Brain microvascular endothelial cell (primary cell): Measurements from ENCODE around the gene DCAF4.

ENCODE experiments used
- DNase-seq: peaks from one replicate; pipeline ENCODE4 v3.0.0-alpha.2; 2020
- H3K27ac ChIP-seq: fragments of 250-450 bp; sonication (Bioruptor Pico); 2 replicates; pipeline ENCODE4 v1.5.1; 2020; ENCODE audit warnings: mild to moderate bottlenecking, moderate library complexity
- H3K27me3 ChIP-seq: fragments of 250-450 bp; sonication (Bioruptor Pico); replicated peaks from 2 replicates; pipeline ENCODE4 v1.5.1; 2020; ENCODE audit warnings: mild to moderate bottlenecking
- H3K36me3 ChIP-seq: fragments of 250-450 bp; sonication (Bioruptor Pico); replicated peaks from 2 replicates; pipeline ENCODE4 v1.5.1; 2020; ENCODE audit warnings: mild to moderate bottlenecking
- H3K4me3 ChIP-seq: 2 replicates; pipeline ENCODE4 v1.5.1; 2011; ENCODE audit warnings: low read depth, mild to moderate bottlenecking, control low read depth, low read length, moderate library complexity
- in situ Hi-C: cut with HindIII; loops from 2 replicates; pipeline ENCODE4 v1.10.0; 2017; ENCODE audit warnings: low sequenced_read_pairs, low pct_ligation_motif_present
- TF ChIP-seq, protein P1 (sequence below): IDR thresholded peaks from 2 replicates; pipeline ENCODE4 v1.5.1; 2011; ENCODE audit warnings: low read depth, mild to moderate bottlenecking, moderate library complexity, low read length, control low read depth, inconsistent platforms; ENCODE audit errors: missing control alignments

DCAF4 gene

GRCh38 chr14:72887514-72887913 is 38.8 kb upstream of the DCAF4 start:
- no peaks in the 10 kb centered on the region for H3K36me3 ChIP-seq
- no peak overlapping the region for H3K4me3 ChIP-seq
- H3K27ac ChIP-seq = no peak overlapping the region
- TF ChIP-seq, protein P1, sequence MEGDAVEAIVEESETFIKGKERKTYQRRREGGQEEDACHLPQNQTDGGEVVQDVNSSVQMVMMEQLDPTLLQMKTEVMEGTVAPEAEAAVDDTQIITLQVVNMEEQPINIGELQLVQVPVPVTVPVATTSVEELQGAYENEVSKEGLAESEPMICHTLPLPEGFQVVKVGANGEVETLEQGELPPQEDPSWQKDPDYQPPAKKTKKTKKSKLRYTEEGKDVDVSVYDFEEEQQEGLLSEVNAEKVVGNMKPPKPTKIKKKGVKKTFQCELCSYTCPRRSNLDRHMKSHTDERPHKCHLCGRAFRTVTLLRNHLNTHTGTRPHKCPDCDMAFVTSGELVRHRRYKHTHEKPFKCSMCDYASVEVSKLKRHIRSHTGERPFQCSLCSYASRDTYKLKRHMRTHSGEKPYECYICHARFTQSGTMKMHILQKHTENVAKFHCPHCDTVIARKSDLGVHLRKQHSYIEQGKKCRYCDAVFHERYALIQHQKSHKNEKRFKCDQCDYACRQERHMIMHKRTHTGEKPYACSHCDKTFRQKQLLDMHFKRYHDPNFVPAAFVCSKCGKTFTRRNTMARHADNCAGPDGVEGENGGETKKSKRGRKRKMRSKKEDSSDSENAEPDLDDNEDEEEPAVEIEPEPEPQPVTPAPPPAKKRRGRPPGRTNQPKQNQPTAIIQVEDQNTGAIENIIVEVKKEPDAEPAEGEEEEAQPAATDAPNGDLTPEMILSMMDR = no peak
- DNase-seq = no peak
- in situ Hi-C loops = no loop called here
- no peaks in the 10 kb centered on the region for H3K27me3 ChIP-seq

DNA sequence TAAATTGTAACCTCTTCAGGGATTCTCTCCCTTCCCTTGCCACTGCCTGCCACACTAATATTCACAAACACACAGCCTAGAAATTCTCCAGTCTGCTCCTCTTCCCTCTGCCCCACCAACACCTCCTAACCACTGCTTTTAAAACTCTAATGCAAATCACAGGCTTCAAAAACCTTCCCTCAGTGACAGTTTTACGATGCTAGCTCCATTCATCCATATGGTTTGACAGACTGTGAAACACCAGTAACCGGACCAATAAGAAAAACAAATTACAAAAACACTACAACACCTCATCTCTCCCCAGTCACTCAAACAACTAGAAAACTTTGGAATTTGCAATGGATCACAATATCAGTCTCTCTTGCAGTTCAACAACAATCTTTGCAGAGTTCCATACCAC is 38.1 kb upstream of the DCAF4 start:
- Histone ChIP-seq H3K36me3 (no peaks in the 10 kb centered on the region), H3K27me3 (no peaks in the 10 kb centered on the region), H3K4me3 (no peak overlapping the region), H3K27ac (no peak overlapping the region)
- DNase-seq = no peak
- TF ChIP-seq, protein P1 = no peak
- in situ Hi-C loops = no loop called here

GRCh38 chr14:72888636-72889201 is 37.5 kb upstream of the DCAF4 start:
- Histone ChIP-seq H3K27me3 (no peaks in the 10 kb centered on the region), H3K4me3 (no peak overlapping the region), H3K27ac (no peak overlapping the region), H3K36me3 (no peaks in the 10 kb centered on the region)
- TF ChIP-seq, protein P1 = no peak
- DNase-seq = no peak
- in situ Hi-C loops = no loop called here

DNA sequence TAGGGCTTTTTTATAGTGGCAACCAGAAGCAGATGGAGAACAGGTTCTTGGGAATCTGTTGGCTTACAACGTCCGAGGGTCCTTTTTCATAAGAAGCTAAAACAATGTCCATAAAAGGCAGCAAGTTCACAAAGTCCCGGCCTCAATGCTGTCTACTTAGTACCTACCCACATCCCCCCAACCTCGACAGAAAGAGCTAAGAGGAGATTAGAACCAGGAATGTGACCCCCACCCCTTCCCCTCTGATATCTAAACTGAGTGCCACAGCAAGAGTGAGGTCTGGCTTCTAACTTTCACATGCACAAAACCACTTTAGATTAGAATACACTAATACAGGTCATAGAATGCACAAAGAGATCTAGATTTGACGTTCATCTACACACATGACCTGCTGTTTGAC is 36.9 kb upstream of the DCAF4 start:
- H3K27me3 ChIP-seq = no peaks in the 10 kb centered on the region
- in situ Hi-C loops = no loop called here
- H3K36me3 ChIP-seq = no peaks in the 10 kb centered on the region
- DNase-seq = no peak
- no peak overlapping the region for H3K27ac ChIP-seq
- no peak overlapping the region for H3K4me3 ChIP-seq
- TF ChIP-seq, protein P1 = no peak

GRCh38 chr14:72891666-72892102 is 34.6 kb upstream of the DCAF4 start:
- Histone ChIP-seq H3K27ac (no peak overlapping the region), H3K36me3 (no peaks in the 10 kb centered on the region), H3K4me3 (peak overlapping the region; percentile 67), H3K27me3 (no peaks in the 10 kb centered on the region)
- in situ Hi-C loops = no loop called here
- no peak for DNase-seq
- TF ChIP-seq, protein P1 = no peak
